GM21786 (cell line): ENCODE measurements around the gene RPL10A.

Source experiments
- ATAC-seq: cut with Tn5 transposase; IDR thresholded peaks from one replicate; pipeline ENCODE4 v1.9.1; 2021; ENCODE audit not compliant: unreplicated experiment

Gene RPL10A

GRCh38 chr6:35474942-35475570 lies 6.9 kb downstream of the RPL10A start:
- ATAC-seq, result no peak

- ATAC-seq, result no peak
Observed at GRCh38 chr6:35475573-35475972, 7.4 kb downstream of the RPL10A start.

DNA sequence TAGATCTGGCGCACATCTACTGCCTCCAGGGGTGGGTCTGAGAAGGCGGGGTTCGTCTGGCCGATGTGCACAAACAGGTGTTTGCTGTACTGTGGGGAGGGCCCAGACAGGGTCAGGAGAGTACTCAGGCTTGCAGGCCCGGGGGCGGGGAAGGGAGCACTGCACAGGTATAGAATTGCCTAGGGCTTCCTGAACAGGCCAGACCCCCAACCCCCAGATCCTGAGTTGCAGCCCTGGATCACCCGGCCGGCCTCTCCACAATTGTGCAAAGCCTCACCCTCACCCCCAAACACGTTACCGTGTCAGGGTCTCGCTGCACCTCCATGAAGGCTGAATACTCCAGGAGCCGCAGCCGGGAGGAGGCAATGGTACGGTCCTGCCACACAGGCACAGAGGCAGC lies 7.8 kb downstream of the RPL10A start:
- no peak for ATAC-seq

DNA sequence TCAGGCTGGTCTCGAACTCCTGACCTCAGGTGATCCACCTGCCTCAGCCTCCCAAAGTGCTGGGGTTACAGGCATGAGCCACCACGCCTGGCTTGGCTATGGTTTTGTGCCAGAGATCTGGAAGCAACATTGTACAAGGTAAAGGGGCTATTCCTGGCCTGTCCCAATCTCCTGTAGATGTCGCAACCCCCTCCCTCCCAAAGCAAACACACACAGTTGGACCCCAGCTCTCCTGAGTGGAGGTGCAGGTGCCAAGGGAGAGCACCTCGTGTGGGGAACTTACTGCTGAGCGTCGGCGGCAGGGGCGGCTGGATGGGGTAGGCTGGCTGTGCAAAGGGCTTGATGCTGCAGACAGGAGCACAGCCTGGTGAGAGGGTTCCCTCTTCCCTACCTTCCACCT lies 8.8 kb downstream of the RPL10A start:
- ATAC-seq, result no peak

DNA sequence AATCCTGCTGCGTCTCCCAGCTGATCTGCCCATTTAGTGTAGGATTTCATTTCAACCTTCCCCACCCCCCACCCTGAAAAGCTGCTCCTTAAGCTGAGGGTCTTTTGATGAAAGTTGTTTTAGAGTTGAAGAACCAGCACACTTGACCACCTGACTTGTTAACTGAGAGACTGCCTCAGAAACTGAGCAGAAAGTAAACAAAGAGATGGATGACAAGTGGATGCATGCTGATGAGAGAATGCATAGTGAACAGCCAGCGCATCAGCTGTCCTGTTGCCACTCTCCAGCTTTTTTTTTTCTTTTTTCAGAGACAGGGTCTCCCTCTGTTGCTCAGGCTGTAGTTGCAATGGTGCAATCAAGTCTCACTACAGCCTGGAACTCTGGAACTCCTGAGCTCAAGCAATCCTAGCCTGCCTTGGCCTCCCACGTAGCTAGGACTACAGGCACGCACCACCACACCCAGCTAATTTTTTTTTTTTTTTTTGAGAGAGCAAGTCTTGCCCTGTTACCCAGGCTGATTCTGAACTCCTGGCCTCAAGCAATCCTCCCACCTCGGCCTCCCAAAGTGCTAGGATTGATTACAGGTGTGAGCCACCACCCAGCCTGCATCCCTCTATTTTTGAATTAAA lies 9.5 kb downstream of the RPL10A start:
- ATAC-seq, result no peak

GRCh38 chr6:35478259-35478658 lies 10.1 kb downstream of the RPL10A start:
- no peak for ATAC-seq

- ATAC-seq, result no peak
Observed at GRCh38 chr6:35480176-35480575, 12.0 kb downstream of the RPL10A start.

GRCh38 chr6:35481226-35481625 lies 13.0 kb downstream of the RPL10A start:
- ATAC-seq, result no peak

- ATAC-seq, result no peak
Observed at GRCh38 chr6:35483062-35483461, 14.9 kb downstream of the RPL10A start.

DNA sequence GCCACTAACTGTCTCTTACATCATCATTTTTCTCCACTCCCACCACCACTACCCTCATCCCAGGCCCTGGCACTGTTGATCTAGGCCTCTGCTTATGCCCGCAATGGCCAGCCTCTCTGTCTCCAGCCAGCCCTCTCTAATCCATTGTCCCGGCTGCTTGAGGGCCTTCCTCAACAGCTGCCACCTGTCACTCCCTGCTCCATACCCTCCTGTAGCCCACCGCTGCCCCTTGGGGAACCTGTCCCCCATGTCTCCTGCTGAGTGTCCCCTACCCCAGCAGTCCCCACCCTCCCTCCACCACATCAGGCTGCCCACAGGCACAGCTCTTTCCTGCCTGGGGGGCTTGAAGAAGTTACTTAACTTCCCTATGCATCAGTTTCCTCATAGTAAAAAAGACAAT lies 15.3 kb downstream of the RPL10A start:
- no peak for ATAC-seq

- ATAC-seq, result no peak
Observed at GRCh38 chr6:35483893-35484645, 15.9 kb downstream of the RPL10A start.

GRCh38 chr6:35484921-35485392 lies 16.8 kb downstream of the RPL10A start:
- ATAC-seq, result no peak

GRCh38 chr6:35485402-35485877 lies 17.2 kb downstream of the RPL10A start:
- ATAC-seq, result no peak

- no peak for ATAC-seq
Observed at GRCh38 chr6:35486005-35486925, 18.1 kb downstream of the RPL10A start.

DNA sequence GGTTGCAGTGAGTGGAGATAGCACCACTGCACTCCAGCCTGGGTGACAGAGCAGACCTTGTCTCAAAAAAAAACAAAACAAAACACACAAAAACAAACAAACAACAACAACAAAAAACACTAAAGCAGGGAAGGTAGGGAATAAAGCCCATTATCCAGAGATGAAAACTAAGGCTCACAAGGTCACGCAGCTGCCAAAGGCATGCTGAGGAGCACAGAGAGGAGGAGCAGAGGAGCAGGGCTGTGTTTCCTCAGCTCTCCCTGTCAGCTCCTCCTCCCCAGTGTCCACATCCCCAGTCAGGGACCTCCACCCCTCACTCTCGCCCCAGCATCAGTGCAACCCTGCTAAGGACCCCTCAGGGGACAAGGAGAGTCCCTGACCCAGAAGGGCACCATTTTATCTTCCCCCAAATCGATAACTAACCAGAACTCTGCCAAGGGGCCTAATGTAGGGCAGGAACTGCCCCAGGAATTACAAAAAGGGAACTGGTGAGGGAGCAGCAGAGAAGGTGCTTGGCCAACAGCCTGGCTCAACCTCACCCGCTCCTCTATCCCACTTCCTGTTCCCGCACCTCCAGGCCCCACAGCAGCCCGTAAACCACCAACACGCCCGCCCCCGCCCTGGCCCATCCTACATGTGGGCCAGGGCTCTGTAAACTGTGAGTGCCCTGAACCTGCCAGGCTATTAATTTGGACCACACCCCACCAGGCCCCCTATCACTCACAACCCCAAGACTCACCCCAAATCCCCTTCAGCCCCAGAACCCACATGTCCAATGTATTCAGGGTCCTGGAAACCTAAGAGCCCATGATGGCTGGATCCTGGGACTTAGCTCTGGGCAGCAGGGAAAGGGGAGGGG lies 19.7 kb downstream of the RPL10A start:
- no peak for ATAC-seq

- no peak for ATAC-seq
Observed at GRCh38 chr6:35488517-35488862, 20.3 kb downstream of the RPL10A start.

DNA sequence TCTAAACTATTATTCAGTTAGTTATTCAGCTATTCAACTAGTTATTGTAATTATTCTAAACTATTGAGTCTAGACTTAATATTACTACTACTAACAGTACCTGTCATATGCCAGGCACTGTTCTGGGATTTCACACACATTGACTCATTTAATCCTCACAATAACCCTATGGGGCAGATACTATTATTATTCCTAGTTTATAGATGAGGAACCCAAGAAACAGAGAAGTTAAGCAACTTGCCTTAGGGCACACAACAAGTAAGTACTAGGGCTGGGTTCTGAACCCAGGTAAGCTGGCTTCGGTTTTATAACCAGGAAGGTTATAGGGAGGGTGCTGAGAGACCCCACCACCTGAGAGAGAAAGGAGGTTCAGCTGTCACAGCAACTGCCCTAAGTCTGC lies 20.9 kb downstream of the RPL10A start:
- no peak for ATAC-seq

DNA sequence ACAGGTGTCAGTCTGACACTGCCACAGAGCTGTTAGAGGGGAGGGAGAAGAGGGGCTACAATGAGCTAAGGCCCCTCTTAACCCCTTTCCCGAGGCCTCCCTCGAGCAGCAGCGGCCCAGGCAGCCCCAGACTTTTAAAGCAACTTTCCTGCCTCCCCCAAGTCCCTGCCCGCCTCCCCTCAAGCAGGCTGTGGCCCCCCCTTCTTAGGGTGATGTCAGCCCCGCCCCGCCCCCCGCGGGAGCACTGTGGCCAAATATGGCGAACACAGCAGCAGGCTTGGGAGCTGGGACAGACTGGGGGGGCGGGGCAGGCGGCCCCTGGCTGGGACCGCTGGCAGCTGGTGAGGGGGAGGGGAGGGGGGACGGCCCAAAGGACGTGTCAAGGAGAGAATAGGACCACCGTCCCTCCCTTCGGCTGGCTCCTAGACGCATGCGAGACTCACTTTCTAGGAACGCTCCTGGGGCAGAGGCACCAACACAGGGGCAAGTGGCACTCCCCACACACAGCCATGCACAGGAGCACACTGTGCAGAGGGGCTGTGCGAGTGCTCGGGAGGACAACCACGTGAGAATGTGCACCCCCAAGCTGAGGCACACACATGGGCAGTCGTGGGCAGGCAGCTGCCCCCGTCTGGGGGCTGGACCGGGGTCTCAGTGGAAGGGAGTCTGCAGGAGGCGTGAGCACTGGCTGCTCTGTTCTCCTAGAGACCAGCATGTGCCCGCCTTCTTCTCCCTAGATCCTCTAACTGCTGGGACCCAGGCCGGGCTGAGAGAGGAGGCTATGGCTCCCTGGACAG lies 22.0 kb downstream of the RPL10A start:
- ATAC-seq, result no peak

- ATAC-seq, result no peak
Observed at GRCh38 chr6:35490821-35491557, 22.8 kb downstream of the RPL10A start.
